HepG2 (cell line): ENCODE data around the gene L1CAM. TPM values are rescaled to one million over a fixed set of nuclear protein-coding genes. Genes with fewer than 3 reads are reported as not detected.
A peak's percentile ranks its signal among the peaks of the same experiment; 100 is the strongest.

Source experiments
- ATAC-seq: fragments of 200-7000 bp; cut with Tn5 transposase; 3 replicates; pipeline ENCODE4 v1.9.1; 2020; ENCODE audit warnings: mild to moderate bottlenecking, moderate library complexity
- BruUV-seq: library from RNA; stranded (reverse); fragments of 400-500 nt; replicated peaks from 2 replicates; lab custom pipeline; 2021; lab: Mats Ljungman, UMichigan
- CTCF ChIA-PET: fragments of 300-600 bp; formaldehyde crosslinking; extraction: SDS; loops from one replicate; lab custom pipeline; 2021; ENCODE audit warnings: low total read pairs, inconsistent platforms, low intra/inter-chr PET ratio; lab: Yijun Ruan, JAX
- POLR2A ChIA-PET: fragments of 350-600 bp; sonication (Branson Sonifier 250); formaldehyde crosslinking; loops from one replicate; lab custom pipeline; 2020; ENCODE audit warnings: antibody characterized with exemption, inconsistent platforms; lab: Yijun Ruan, JAX
- DNase-seq: peaks from one replicate; pipeline ENCODE4 v3.0.0-alpha.2; 2015; ENCODE audit warnings: low spot score
- FAIRE-seq: peaks from 3 replicates; lab custom pipeline; 2011; peaks lifted over from hg19 to GRCh38; lab: Jason Lieb, UNC
- H2AFZ ChIP-seq: one replicate; pipeline ENCODE4 v1.6.1; 2011; ENCODE audit warnings: low read length, inconsistent platforms
- H3K27ac ChIP-seq: fragments of 300-600 bp; 3 replicates; pipeline ENCODE4 v1.8.0; 2011; ENCODE audit warnings: mixed run types, mild to moderate bottlenecking, mixed read lengths, low read length, inconsistent platforms; ENCODE audit not compliant: insufficient read depth; ENCODE audit errors: extremely low read length
- H3K27me3 ChIP-seq, 2 experiments: fragments of 200-600 bp in 1 of 2; 2 replicates in 1 of 2; 3 replicates in 1 of 2; pipeline versions ENCODE4 v1.6.0 to v1.8.0; 2011; ENCODE audit warnings: low read length in 2 of 2, mild to moderate bottlenecking in 2 of 2, moderate library complexity in 2 of 2, inconsistent platforms in 1 of 2; ENCODE audit not compliant: insufficient read depth in 2 of 2, control insufficient read depth in 1 of 2
- H3K36me3 ChIP-seq, 2 experiments: fragments of 200-600 bp in 1 of 2; replicated peaks in 1 of 2; 2 replicates in 1 of 2; 3 replicates in 1 of 2; pipeline versions ENCODE4 v1.5.1 to v1.8.0; 2011; ENCODE audit warnings: low read length in 2 of 2, inconsistent platforms in 1 of 2; ENCODE audit not compliant: insufficient read depth in 2 of 2, control insufficient read depth in 1 of 2
- H3K4me1 ChIP-seq: 2 replicates; pipeline ENCODE4 v1.5.1; 2012; ENCODE audit warnings: low read length, inconsistent platforms; ENCODE audit not compliant: insufficient read depth
- H3K4me2 ChIP-seq: 2 replicates; pipeline ENCODE4 v1.6.0; 2011; ENCODE audit warnings: low read depth, low read length, inconsistent platforms
- H3K4me3 ChIP-seq, 3 experiments: fragments of 200-600 bp in 1 of 3; sonication (generic), shearing (Covaris generic) in 1 of 3; replicated peaks in 1 of 3; 2 replicates each; pipeline ENCODE4 v1.5.1; 2011 to 2016; ENCODE audit warnings: low read length in 3 of 3, inconsistent platforms in 2 of 3, low read depth in 2 of 3, mild to moderate bottlenecking in 2 of 3, control low read depth in 1 of 3, mixed read lengths in 1 of 3; ENCODE audit not compliant: insufficient read depth in 1 of 3
- H3K79me2 ChIP-seq: one replicate; pipeline ENCODE4 v1.6.1; 2011; ENCODE audit warnings: low read length, inconsistent platforms; ENCODE audit not compliant: insufficient read depth
- H3K9ac ChIP-seq: 2 replicates; pipeline ENCODE4 v1.6.0; 2011; ENCODE audit warnings: mild to moderate bottlenecking, low read depth, low read length, inconsistent platforms; ENCODE audit not compliant: insufficient read depth
- H3K9me3 ChIP-seq: 2 replicates; pipeline ENCODE4 v1.5.1; 2012; ENCODE audit warnings: mild to moderate bottlenecking, low read length
- H4K20me1 ChIP-seq: 2 replicates; pipeline ENCODE4 v1.6.0; 2011; ENCODE audit warnings: inconsistent platforms, mild to moderate bottlenecking, low read length, moderate library complexity; ENCODE audit not compliant: insufficient read depth
- KAT8 ChIP-seq: IDR thresholded peaks from 2 replicates; pipeline ENCODE4 v1.6.1; 2016; ENCODE audit warnings: missing genetic modification reagents, missing compliant biosample characterization
- KLF13 ChIP-seq: sonication (generic); formaldehyde crosslinking; IDR thresholded peaks from 2 replicates; pipeline ENCODE4 v1.4.0; 2020; ENCODE audit warnings: mild to moderate bottlenecking, missing genetic modification reagents
- KLF6 ChIP-seq: IDR thresholded peaks from 2 replicates; pipeline ENCODE4 v1.8.0; 2016; ENCODE audit warnings: missing biosample characterization, missing genetic modification reagents
- MBNL3 ChIP-seq: fragments of 250-450 bp; sonication (Bioruptor Pico); conservative IDR thresholded peaks from 2 replicates; pipeline ENCODE4 v1.8.0; 2022; ENCODE audit warnings: mild to moderate bottlenecking, inconsistent platforms
- MXD1 ChIP-seq: sonication (generic); formaldehyde crosslinking; IDR thresholded peaks from 2 replicates; pipeline ENCODE4 v1.4.0; 2020; ENCODE audit warnings: mild to moderate bottlenecking, missing genetic modification reagents
- NCOA2 ChIP-seq: sonication (generic); formaldehyde crosslinking; IDR thresholded peaks from 2 replicates; pipeline ENCODE4 v1.8.0; 2022; ENCODE audit warnings: inconsistent platforms
- SALL2 ChIP-seq: sonication (generic); formaldehyde crosslinking; IDR thresholded peaks from 2 replicates; pipeline ENCODE4 v1.8.1; 2023; ENCODE audit warnings: mild to moderate bottlenecking, missing genetic modification reagents, inconsistent platforms
- SMARCE1 ChIP-seq: fragments of 450-650 bp; IDR thresholded peaks from 2 replicates; pipeline ENCODE4 v1.6.1; 2017; ENCODE audit warnings: borderline replicate concordance
- SP5 ChIP-seq: IDR thresholded peaks from 2 replicates; pipeline ENCODE4 v1.6.1; 2016; ENCODE audit warnings: low read depth, borderline replicate concordance
- TBL1XR1 ChIP-seq: fragments of 150-350 bp; IDR thresholded peaks from 2 replicates; pipeline ENCODE4 v1.6.1; 2014; ENCODE audit warnings: borderline replicate concordance, low read length; ENCODE audit not compliant: partially characterized antibody
- ZFYVE20 ChIP-seq: sonication (generic); formaldehyde crosslinking; IDR thresholded peaks from 2 replicates; pipeline ENCODE4 v1.8.0; 2023; ENCODE audit warnings: low read depth, mild to moderate bottlenecking, moderate library complexity, missing genetic modification reagents, borderline replicate concordance
- ZGPAT ChIP-seq: IDR thresholded peaks from 2 replicates; pipeline ENCODE4 v1.6.1; 2016; ENCODE audit warnings: mild to moderate bottlenecking
- ZNF280B ChIP-seq: sonication (generic); formaldehyde crosslinking; IDR thresholded peaks from 2 replicates; pipeline ENCODE4 v1.5.0; 2020; ENCODE audit warnings: missing genetic modification reagents, mild to moderate bottlenecking, borderline replicate concordance
- ZNF354B ChIP-seq: sonication (generic); formaldehyde crosslinking; IDR thresholded peaks from 2 replicates; pipeline ENCODE4 v1.8.0; 2022; ENCODE audit warnings: mild to moderate bottlenecking, missing genetic modification reagents
- ZNF550 ChIP-seq: sonication (generic); formaldehyde crosslinking; IDR thresholded peaks from 2 replicates; pipeline ENCODE4 v1.4.0; 2020; ENCODE audit warnings: mild to moderate bottlenecking, missing genetic modification reagents, borderline replicate concordance
- ZSCAN9 ChIP-seq: IDR thresholded peaks from 2 replicates; pipeline ENCODE4 v1.6.1; 2016; ENCODE audit warnings: borderline replicate concordance
- WGBS: methylation state at CpG from one replicate; pipeline ENCODE4 v1.1.6; 2017; ENCODE audit warnings: low lambda C conversion rate; 5-methylcytosine and 5-hydroxymethylcytosine counted together
- in situ Hi-C: cut with HindIII; loops from 2 replicates; pipeline ENCODE4 v1.10.0; 2017; ENCODE audit warnings: low pct_unique_long_range_greater_than_20kb; ENCODE audit not compliant: extremely low pct_ligation_motif_present
- intact Hi-C: fragments of 100-400 bp; cut with micrococcal nuclease; formaldehyde crosslinking; loops from one replicate; pipeline ENCODE4 v1.10.0; 2022; ENCODE audit not compliant: unreplicated experiment
- polyA plus RNA-seq, 8 experiments: library from polyadenylated mRNA; depleted of rRNA in 3 of 8; stranded (reverse) in 7 of 8; unstranded in 1 of 8; fragments of >200 nt; fragmentation: Illumina TruSeq in 4 of 8; extraction: Trizol in 4 of 8; gene quantifications; 2 replicates each; pipeline versions ENCODE4 v1.2.1 to v1.2.3, GENCODE V29; 2011 to 2016; ENCODE audit warnings: low read depth in 4 of 8, missing spikeins in 1 of 8, mixed read lengths in 1 of 8; ENCODE audit not compliant: insufficient read depth in 1 of 8
- total RNA-seq, 5 experiments: library from RNA; depleted of rRNA; stranded (reverse); fragments of >200 nt; fragmentation: Illumina TruSeq; extraction: Trizol; gene quantifications; 2 replicates each; pipeline ENCODE4 v1.2.3, GENCODE V29; 2016; ENCODE audit warnings: low read depth in 1 of 5

Gene L1CAM
- total and polyA plus RNA-seq, 2 of the 13 experiments (the other 11 are each of a cell fraction or from before 2014, with no cell fraction given): 1.4 to 2.0 TPM

GRCh38 chrX:153928846-153929245, 42.9 kb upstream of the L1CAM start (continued):
- no peak for TF ChIP-seq ZGPAT
- no peak for TF ChIP-seq ZNF280B (CRISPR knock-in tag)
- no peak for TF ChIP-seq ZSCAN9 (CRISPR knock-in tag)
- no peak for TF ChIP-seq KLF13
- TF ChIP-seq ZFYVE20 (CRISPR knock-in tag): no peak
- no peak for TF ChIP-seq ZNF550
- no peak for TF ChIP-seq SMARCE1

- H2AFZ ChIP-seq: no peak overlapping the region
- peak; percentile 93 for FAIRE-seq
- H3K9me3 ChIP-seq: no peaks in the 10 kb centered on the region
- no TSS peak for BruUV-seq
- in situ Hi-C loops (no loop called here), intact Hi-C loops (no loop called here)
- H3K27me3 ChIP-seq: no peaks in the 10 kb centered on the region
- H3K4me3 ChIP-seq: peak overlapping the region; percentile 71 to 79 (median 76)
- peaks cover 52% of the 10 kb centered on the region for H3K4me1 ChIP-seq
- H4K20me1 ChIP-seq: no peaks in the 10 kb centered on the region
- H3K9ac ChIP-seq: peak overlapping the region; percentile 89
- DNase-seq: peak; percentile 90
- ATAC-seq: peak; percentile 89
- peak overlapping the region; percentile 89 for H3K27ac ChIP-seq
- WGBS: 7% methylated on average over 3 of the region's 76 CpGs
- peak overlapping the region; percentile 76 for H3K4me2 ChIP-seq
- CTCF ChIA-PET: no interaction called here
- POLR2A ChIA-PET: interaction anchor here (0.5 to 4.2 kb wide), 19 partner anchors 7 to 301 kb away, joined by 3 to 82 read pairs (median 4); partner anchors contain the start of genes HCFC1, IDH3G, IRAK1 and L1CAM
- H3K36me3 ChIP-seq: peaks cover 1 to 8% of the 10 kb centered on the region in 2 experiments; a peak in 1 of 5 replicates
- no peaks in the 10 kb centered on the region for H3K79me2 ChIP-seq
- TF ChIP-seq MXD1 (CRISPR knock-in tag) (peak; percentile 33; the same call in 1 of the 2 replicates), KAT8 (CRISPR knock-in tag) (peak; percentile 37; the same call in 1 of the 2 replicates), SALL2 (CRISPR knock-in tag) (0 out of 2 replicates have a peak, but pooled peaks have one; percentile 19), NCOA2 (0 out of 2 replicates have a peak, but pooled peaks have one; percentile 8), ZNF354B (CRISPR knock-in tag) (0 out of 2 replicates have a peak, but pooled peaks have one; percentile 14), MBNL3 (CRISPR knock-in tag) (no peak), KLF6 (CRISPR knock-in tag) (peak; percentile 62), TBL1XR1 (no peak), SP5 (CRISPR knock-in tag) (peak; percentile 54; the same call in 1 of the 2 replicates)
Observed at GRCh38 chrX:153927922-153928760, 42.2 kb upstream of the L1CAM start.
